GM12873 (cell line): ENCODE results near the gene ABCF3.

Experiments used
- TF ChIP-seq, protein P1 (sequence below): IDR thresholded peaks from 2 replicates; pipeline ENCODE4 v1.5.1; 2012; ENCODE audit warnings: low read depth, mild to moderate bottlenecking, moderate library complexity, low read length, control low read depth; ENCODE audit not compliant: insufficient read depth; ENCODE audit errors: missing control alignments

The ABCF3 gene

DNA sequence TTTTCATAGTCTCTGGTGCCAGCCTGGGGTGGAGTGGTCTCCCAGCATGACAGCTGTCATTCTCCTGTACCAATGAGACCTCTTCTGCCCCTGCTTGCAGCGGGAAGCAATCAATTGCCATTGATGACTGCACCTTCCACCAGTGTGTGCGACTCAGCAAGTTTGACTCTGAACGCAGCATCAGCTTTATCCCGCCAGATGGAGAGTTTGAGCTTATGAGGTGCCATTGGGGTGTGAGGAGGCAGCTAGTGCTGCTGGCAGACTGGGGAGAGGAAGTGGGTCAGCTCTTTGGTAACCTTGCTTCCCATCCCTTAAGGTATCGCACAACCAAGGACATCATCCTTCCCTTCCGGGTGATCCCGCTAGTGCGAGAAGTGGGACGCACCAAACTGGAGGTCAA is 4.4 kb upstream of the ABCF3 start:
- TF ChIP-seq, protein P1, sequence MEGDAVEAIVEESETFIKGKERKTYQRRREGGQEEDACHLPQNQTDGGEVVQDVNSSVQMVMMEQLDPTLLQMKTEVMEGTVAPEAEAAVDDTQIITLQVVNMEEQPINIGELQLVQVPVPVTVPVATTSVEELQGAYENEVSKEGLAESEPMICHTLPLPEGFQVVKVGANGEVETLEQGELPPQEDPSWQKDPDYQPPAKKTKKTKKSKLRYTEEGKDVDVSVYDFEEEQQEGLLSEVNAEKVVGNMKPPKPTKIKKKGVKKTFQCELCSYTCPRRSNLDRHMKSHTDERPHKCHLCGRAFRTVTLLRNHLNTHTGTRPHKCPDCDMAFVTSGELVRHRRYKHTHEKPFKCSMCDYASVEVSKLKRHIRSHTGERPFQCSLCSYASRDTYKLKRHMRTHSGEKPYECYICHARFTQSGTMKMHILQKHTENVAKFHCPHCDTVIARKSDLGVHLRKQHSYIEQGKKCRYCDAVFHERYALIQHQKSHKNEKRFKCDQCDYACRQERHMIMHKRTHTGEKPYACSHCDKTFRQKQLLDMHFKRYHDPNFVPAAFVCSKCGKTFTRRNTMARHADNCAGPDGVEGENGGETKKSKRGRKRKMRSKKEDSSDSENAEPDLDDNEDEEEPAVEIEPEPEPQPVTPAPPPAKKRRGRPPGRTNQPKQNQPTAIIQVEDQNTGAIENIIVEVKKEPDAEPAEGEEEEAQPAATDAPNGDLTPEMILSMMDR: no peak

DNA sequence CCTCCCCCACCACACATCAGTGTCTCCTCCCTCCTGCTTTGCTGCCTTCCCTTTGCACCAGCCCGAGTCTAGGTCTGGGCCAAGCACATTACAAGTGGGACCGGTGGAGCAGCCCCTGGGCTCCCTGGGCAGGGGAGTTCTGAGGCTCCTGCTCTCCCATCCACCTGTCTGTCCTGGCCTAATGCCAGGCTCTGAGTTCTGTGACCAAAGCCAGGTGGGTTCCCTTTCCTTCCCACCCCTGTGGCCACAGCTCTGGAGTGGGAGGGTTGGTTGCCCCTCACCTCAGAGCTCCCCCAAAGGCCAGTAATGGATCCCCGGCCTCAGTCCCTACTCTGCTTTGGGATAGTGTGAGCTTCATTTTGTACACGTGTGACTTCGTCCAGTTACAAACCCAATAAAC is 2.3 kb upstream of the ABCF3 start:
- TF ChIP-seq, protein P1: no peak

DNA sequence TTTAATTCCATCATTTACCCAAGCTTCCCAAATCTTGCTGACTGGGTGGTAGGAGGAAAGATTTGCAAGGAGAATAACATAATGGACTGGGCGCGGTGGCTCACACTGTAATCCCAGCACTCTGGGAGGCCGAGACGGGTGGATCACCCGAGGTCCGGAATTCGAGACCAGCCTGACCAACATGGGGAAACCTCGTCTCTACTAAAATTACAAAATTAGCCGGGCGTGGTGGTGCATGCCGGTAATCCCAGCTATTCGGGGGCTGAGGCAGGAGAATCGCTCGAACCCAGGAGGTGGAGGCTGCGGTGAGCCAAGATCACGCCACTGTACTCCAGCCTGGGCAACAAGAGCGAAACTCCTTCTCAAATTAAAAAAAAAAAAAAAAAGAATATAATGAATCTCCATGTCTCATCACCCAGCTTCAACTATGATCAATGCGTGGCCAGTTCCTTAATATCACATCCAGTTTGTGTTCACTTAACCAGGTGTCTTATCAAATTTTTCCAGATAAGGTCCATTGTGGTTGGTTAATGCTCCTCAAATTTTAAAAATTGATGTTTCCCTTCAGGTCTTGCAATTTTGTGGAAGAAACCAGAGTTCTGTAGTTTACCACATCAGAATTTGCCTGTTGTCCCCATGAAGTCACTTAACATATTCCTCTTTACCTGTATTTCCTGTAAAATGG is 1.3 kb upstream of the ABCF3 start:
- TF ChIP-seq, protein P1: no peak

DNA sequence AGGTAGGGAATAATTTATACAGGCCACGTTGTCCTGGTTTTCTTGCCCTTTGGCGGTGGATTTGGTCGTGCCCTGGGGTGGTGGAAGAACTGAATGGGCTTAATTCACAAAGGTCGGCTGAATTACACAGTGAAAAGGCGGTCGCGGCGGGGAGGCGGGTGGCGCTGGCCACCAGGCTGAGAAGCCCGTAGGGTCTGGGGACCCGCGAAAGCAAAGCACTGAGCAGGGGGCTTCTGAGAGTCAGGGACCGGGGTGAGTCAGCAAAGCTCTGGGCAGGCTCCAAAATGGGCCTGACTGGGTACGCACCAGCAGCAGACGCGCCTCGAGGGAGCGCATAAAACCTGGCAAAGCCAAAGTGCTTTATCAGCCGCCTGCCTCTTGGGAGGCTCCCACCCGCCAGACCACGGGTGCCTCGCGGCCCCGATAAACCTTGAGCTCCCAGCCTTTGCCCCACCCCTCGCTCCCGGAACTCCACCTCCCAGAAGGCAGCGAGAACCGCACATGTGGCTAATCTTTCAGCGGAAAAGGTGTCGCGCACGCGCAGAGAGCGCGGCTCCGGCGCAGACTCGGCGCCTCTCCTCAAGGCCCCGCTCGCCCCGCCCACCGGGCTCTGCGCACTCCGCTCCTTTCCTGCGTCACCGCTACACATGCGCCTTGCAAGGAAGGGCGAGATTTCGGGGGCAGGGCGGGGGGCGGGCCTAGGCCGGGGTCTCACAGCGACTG is 377 bp upstream of the ABCF3 start:
- TF ChIP-seq, protein P1: no peak

DNA sequence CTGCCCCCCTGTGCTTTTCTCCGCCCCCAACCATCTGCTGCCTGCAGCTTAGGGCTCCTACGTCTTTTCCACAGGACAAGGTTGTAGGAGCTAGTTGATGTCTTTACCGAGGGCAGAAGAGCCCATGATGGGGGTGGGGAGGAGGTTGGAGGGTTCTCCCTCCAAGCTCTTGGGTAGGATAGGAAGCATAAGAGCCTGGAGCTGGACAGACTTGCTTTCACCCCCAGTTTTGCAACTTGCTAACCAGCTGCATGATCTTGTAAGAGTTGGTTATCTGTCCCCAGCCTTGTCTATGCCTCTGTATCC is 856 bp downstream of the ABCF3 start:
- TF ChIP-seq, protein P1: no peak

DNA sequence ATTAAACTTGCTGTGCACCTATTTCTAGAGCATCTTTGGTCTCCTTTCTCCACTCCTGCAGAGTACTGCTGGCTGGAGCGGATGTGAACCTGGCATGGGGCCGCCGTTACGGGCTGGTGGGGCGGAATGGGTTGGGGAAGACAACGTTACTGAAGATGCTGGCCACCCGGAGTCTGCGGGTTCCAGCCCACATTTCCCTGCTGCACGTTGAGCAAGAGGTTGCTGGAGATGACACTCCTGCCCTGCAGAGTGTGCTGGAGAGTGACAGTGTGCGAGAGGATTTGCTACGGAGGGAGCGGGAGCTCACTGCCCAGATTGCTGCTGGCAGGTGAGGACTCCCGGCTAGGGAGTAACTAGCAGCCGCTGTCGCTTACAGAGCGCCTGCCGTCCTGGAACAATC is 2.1 kb downstream of the ABCF3 start:
- TF ChIP-seq, protein P1: no peak

DNA sequence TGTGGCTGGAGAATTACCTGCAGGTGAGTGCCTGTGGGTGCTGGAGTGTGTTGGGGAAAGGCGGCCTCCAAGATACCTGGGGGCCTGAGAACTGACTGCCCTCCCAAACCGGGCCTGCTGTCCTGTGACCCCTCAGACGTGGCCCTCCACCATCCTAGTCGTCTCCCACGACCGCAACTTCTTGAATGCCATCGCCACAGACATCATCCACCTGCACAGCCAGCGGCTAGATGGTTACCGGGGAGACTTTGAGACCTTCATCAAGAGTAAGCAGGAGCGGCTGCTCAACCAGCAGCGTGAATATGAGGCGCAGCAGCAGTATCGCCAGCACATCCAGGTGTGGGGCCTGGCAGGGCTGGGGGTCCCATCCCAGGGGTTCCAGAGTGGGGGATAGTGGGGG is 3.4 kb downstream of the ABCF3 start:
- TF ChIP-seq, protein P1: no peak
